HG03442 (cell line): ENCODE results near the gene KRT6A.

ENCODE experiments used
- ATAC-seq: cut with Tn5 transposase; IDR thresholded peaks from one replicate; pipeline ENCODE4 v1.9.1; 2021; ENCODE audit warnings: mild to moderate bottlenecking, moderate library complexity; ENCODE audit not compliant: unreplicated experiment

The KRT6A gene

GRCh38 chr12:52493172-52493571 is at the start of gene KRT6A:
KRT6A (minus strand) TSS chr12:52493257; CDS start chr12:52493188, 69 bp downstream.
- ATAC-seq, result no peak

GRCh38 chr12:52542157-52542556 is 49.1 kb upstream of the KRT6A start:
- no peak for ATAC-seq

- no peak for ATAC-seq
Observed at GRCh38 chr12:52541709-52542108, 48.7 kb upstream of the KRT6A start.

GRCh38 chr12:52540531-52540930 is 47.5 kb upstream of the KRT6A start:
- ATAC-seq, result no peak

GRCh38 chr12:52539821-52540173 is 46.7 kb upstream of the KRT6A start:
- no peak for ATAC-seq

- no peak for ATAC-seq
Observed at GRCh38 chr12:52539083-52539820, 46.2 kb upstream of the KRT6A start.

- no peak for ATAC-seq
Observed at GRCh38 chr12:52537101-52537500, 44.0 kb upstream of the KRT6A start.

- no peak for ATAC-seq
Observed at GRCh38 chr12:52535574-52535973, 42.5 kb upstream of the KRT6A start.

- ATAC-seq, result no peak
Observed at GRCh38 chr12:52534482-52534881, 41.4 kb upstream of the KRT6A start.

- no peak for ATAC-seq
Observed at GRCh38 chr12:52533686-52534470, 40.8 kb upstream of the KRT6A start.

GRCh38 chr12:52532636-52533035 is 39.6 kb upstream of the KRT6A start:
- no peak for ATAC-seq

- no peak for ATAC-seq
Observed at GRCh38 chr12:52531566-52532300, 38.7 kb upstream of the KRT6A start.

GRCh38 chr12:52530905-52531304 is 37.8 kb upstream of the KRT6A start:
- no peak for ATAC-seq

- no peak for ATAC-seq
Observed at GRCh38 chr12:52530366-52530765, 37.3 kb upstream of the KRT6A start.

GRCh38 chr12:52529846-52530245 is 36.8 kb upstream of the KRT6A start:
- ATAC-seq, result no peak

- ATAC-seq, result no peak
Observed at GRCh38 chr12:52529417-52529816, 36.4 kb upstream of the KRT6A start.

- ATAC-seq, result no peak
Observed at GRCh38 chr12:52528641-52529143, 35.6 kb upstream of the KRT6A start.

- ATAC-seq, result no peak
Observed at GRCh38 chr12:52527121-52527800, 34.2 kb upstream of the KRT6A start.

GRCh38 chr12:52526511-52526951 is 33.5 kb upstream of the KRT6A start:
- no peak for ATAC-seq

- ATAC-seq, result no peak
Observed at GRCh38 chr12:52525661-52526499, 32.8 kb upstream of the KRT6A start.
